SK-N-SH (cell line): ENCODE data around the gene RAB34. TPM values are rescaled to one million over a fixed set of nuclear protein-coding genes. Genes with fewer than 3 reads are reported as not detected.

Source experiments
- CTCF ChIA-PET: fragments of 300-600, 350-600 bp; formaldehyde crosslinking; extraction: SDS; loops from one replicate; lab custom pipeline; 2021; lab: Yijun Ruan, JAX
- POLR2A ChIA-PET: fragments of 350-600 bp; sonication (Branson Sonifier 250); formaldehyde crosslinking; extraction: SDS; loops from one replicate; lab custom pipeline; 2020; ENCODE audit warnings: antibody characterized with exemption, inconsistent platforms; lab: Yijun Ruan, JAX
- DNase-seq: peaks from one replicate; pipeline ENCODE4 v3.0.0; 2012
- H2AFZ ChIP-seq: fragments of 200-600 bp; sonication (generic); 2 replicates; pipeline ENCODE4 v1.8.1; 2016; ENCODE audit warnings: antibody characterized with exemption, mild to moderate bottlenecking, low read depth
- H3F3A ChIP-seq: fragments of 200-600 bp; sonication (generic); replicated peaks from 2 replicates; pipeline ENCODE3; 2016; ENCODE audit warnings: antibody characterized with exemption, mild to moderate bottlenecking; ENCODE audit not compliant: insufficient read depth
- H3K27ac ChIP-seq, 2 experiments: fragments of 200-500 bp in 1 of 2; fragments of 200-600 bp in 1 of 2; sonication (Bioruptor generic) in 1 of 2; sonication (generic), shearing (Covaris generic) in 1 of 2; 2 replicates each; pipeline versions ENCODE4 v1.5.1 to v1.6.1; 2014 to 2016; ENCODE audit warnings: low read depth in 2 of 2, inconsistent platforms in 1 of 2, low read length in 1 of 2, mild to moderate bottlenecking in 1 of 2, mixed read lengths in 1 of 2
- H3K27me3 ChIP-seq: fragments of 200-600 bp; sonication (generic), shearing (Covaris generic); 2 replicates; pipeline ENCODE4 v1.6.1; 2016; ENCODE audit warnings: mixed run types; ENCODE audit not compliant: insufficient read depth
- H3K36me3 ChIP-seq, 2 experiments: fragments of 200-500 bp in 1 of 2; fragments of 200-600 bp in 1 of 2; sonication (Bioruptor generic) in 1 of 2; sonication (generic) in 1 of 2; replicated peaks in 1 of 2; 2 replicates each; pipeline versions ENCODE3 to v1.5.1; 2014 to 2016; ENCODE audit warnings: low read length in 1 of 2, mild to moderate bottlenecking in 1 of 2; ENCODE audit not compliant: insufficient read depth in 2 of 2, control insufficient read depth in 1 of 2
- H3K4me1 ChIP-seq, 2 experiments: fragments of 200-500 bp in 1 of 2; fragments of 200-600 bp in 1 of 2; sonication (Bioruptor generic) in 1 of 2; sonication (generic), shearing (Covaris generic) in 1 of 2; 2 replicates each; pipeline versions ENCODE4 v1.5.1 to v1.6.1; 2014 to 2016; ENCODE audit warnings: low read depth in 1 of 2, low read length in 1 of 2, mixed run types in 1 of 2; ENCODE audit not compliant: insufficient read depth in 2 of 2, control insufficient read depth in 1 of 2
- H3K4me2 ChIP-seq: fragments of 200-600 bp; sonication (generic), shearing (Covaris generic); 2 replicates; pipeline ENCODE4 v1.6.1; 2017; ENCODE audit warnings: mixed run types
- H3K4me3 ChIP-seq, 2 experiments: fragments of 200-500 bp in 1 of 2; fragments of 200-600 bp in 1 of 2; sonication (Bioruptor generic) in 1 of 2; sonication (generic), shearing (Covaris generic) in 1 of 2; 2 replicates each; pipeline versions ENCODE4 v1.5.1 to v1.8.1; 2014 to 2016; ENCODE audit warnings: low read depth in 2 of 2, inconsistent platforms in 1 of 2, low read length in 1 of 2, mild to moderate bottlenecking in 1 of 2, mixed read lengths in 1 of 2, moderate library complexity in 1 of 2
- H3K79me2 ChIP-seq: fragments of 200-600 bp; sonication (generic); 2 replicates; pipeline ENCODE4 v1.8.1; 2017; ENCODE audit warnings: mild to moderate bottlenecking; ENCODE audit not compliant: insufficient read depth
- H3K9ac ChIP-seq: fragments of 200-600 bp; sonication (generic); 2 replicates; pipeline ENCODE4 v1.6.1; 2017; ENCODE audit warnings: mixed run types
- H3K9me2 ChIP-seq: fragments of 200-600 bp; sonication (generic); 2 replicates; pipeline ENCODE4 v1.6.1; 2017; ENCODE audit warnings: mixed run types
- H3K9me3 ChIP-seq: fragments of 200-600 bp; sonication (generic); 2 replicates; pipeline ENCODE4 v1.6.1; 2017; ENCODE audit warnings: mixed run types, mild to moderate bottlenecking, moderate library complexity
- H4K20me1 ChIP-seq: fragments of 200-600 bp; sonication (generic); 2 replicates; pipeline ENCODE4 v1.6.1; 2017; ENCODE audit warnings: mild to moderate bottlenecking, mixed run types; ENCODE audit not compliant: insufficient read depth
- CHD2 ChIP-seq: fragments of 150-350 bp; IDR thresholded peaks from 2 replicates; pipeline ENCODE4 v1.6.1; 2018; ENCODE audit warnings: low read length; ENCODE audit not compliant: partially characterized antibody
- EP300 ChIP-seq, 2 experiments: IDR thresholded peaks; 2 replicates each; pipeline versions ENCODE4 v1.4.0 to v1.6.1; 2012; ENCODE audit warnings: borderline replicate concordance in 1 of 2, low read depth in 1 of 2, low read length in 1 of 2
- FOXJ3 ChIP-seq: sonication (generic); formaldehyde crosslinking; IDR thresholded peaks from 2 replicates; pipeline ENCODE4 v1.5.1; 2020; ENCODE audit warnings: mild to moderate bottlenecking, missing genetic modification reagents
- GABPA ChIP-seq: IDR thresholded peaks from 2 replicates; pipeline ENCODE4 v1.4.0; 2012; ENCODE audit warnings: low read depth, mild to moderate bottlenecking
- GATA2 ChIP-seq: sonication (generic); formaldehyde crosslinking; IDR thresholded peaks from 2 replicates; pipeline ENCODE4 v1.5.0; 2020; ENCODE audit warnings: mild to moderate bottlenecking, missing genetic modification reagents
- MAX ChIP-seq: IDR thresholded peaks from 2 replicates; pipeline ENCODE4 v1.4.0; 2012; ENCODE audit warnings: low read depth
- MEF2A ChIP-seq: IDR thresholded peaks from 2 replicates; pipeline ENCODE4 v1.4.0; 2012; ENCODE audit warnings: low read depth, borderline replicate concordance
- MXI1 ChIP-seq: IDR thresholded peaks from 2 replicates; pipeline ENCODE4 v1.6.1; 2012; ENCODE audit warnings: mild to moderate bottlenecking, low read depth, low read length, improper control_type of control experiment
- NFIC ChIP-seq: IDR thresholded peaks from 2 replicates; pipeline ENCODE4 v1.4.0; 2012; ENCODE audit warnings: borderline replicate concordance
- NRF1 ChIP-seq: IDR thresholded peaks from 2 replicates; pipeline ENCODE4 v1.6.1; 2012; ENCODE audit warnings: low read depth, mild to moderate bottlenecking, low read length
- POLR2AphosphoS5 ChIP-seq: IDR thresholded peaks from 2 replicates; pipeline ENCODE4 v1.6.1; 2012; ENCODE audit warnings: low read depth, low read length
- RAD21 ChIP-seq: IDR thresholded peaks from 2 replicates; pipeline ENCODE4 v1.6.1; 2012; ENCODE audit warnings: mild to moderate bottlenecking, low read length
- RCOR1 ChIP-seq: fragments of 150-350 bp; IDR thresholded peaks from 2 replicates; pipeline ENCODE4 v1.6.1; 2017; ENCODE audit warnings: antibody characterized with exemption, low read length
- RFX5 ChIP-seq: IDR thresholded peaks from 2 replicates; pipeline ENCODE4 v1.6.1; 2012; ENCODE audit warnings: mild to moderate bottlenecking, improper control_type of control experiment, low read length
- SMC3 ChIP-seq: IDR thresholded peaks from 2 replicates; pipeline ENCODE4 v1.6.1; 2012; ENCODE audit warnings: low read depth, low read length, improper control_type of control experiment
- TAF1 ChIP-seq: IDR thresholded peaks from 2 replicates; pipeline ENCODE4 v1.6.1; 2012; ENCODE audit warnings: low read depth, mild to moderate bottlenecking, low read length, moderate library complexity, borderline replicate concordance
- TCF12 ChIP-seq: IDR thresholded peaks from 2 replicates; pipeline ENCODE4 v1.4.0; 2012
- TEAD4 ChIP-seq: IDR thresholded peaks from 2 replicates; pipeline ENCODE4 v1.4.0; 2012; ENCODE audit warnings: mild to moderate bottlenecking, borderline replicate concordance; ENCODE audit not compliant: insufficient read depth
- USF2 ChIP-seq: fragments of 150-350 bp; IDR thresholded peaks from 2 replicates; pipeline ENCODE4 v1.6.1; 2017; ENCODE audit warnings: antibody characterized with exemption, low read length, low read depth, borderline replicate concordance
- YY1 ChIP-seq: IDR thresholded peaks from 2 replicates; pipeline ENCODE4 v1.4.0; 2012; ENCODE audit warnings: low read depth, mild to moderate bottlenecking
- WGBS: methylation state at CpG from one replicate; pipeline ENCODE4 v1.1.6; 2017; ENCODE audit warnings: low lambda C conversion rate; 5-methylcytosine and 5-hydroxymethylcytosine counted together
- polyA plus RNA-seq, 3 experiments: library from polyadenylated mRNA; depleted of rRNA; stranded (reverse); fragments of >200 nt; gene quantifications; 2 replicates each; pipeline ENCODE4 v1.2.3, GENCODE V29; 2012
- TF ChIP-seq, protein P1 (sequence below): IDR thresholded peaks from 2 replicates; pipeline ENCODE4; 2012
- TF ChIP-seq, protein P2 (sequence below): fragments of 200-600 bp; sonication (generic); IDR thresholded peaks from 2 replicates; pipeline ENCODE4 v1.6.1; 2017; ENCODE audit warnings: antibody characterized with exemption, mild to moderate bottlenecking, moderate library complexity
- TF ChIP-seq, protein P3 (sequence below): IDR thresholded peaks from 2 replicates; pipeline ENCODE4 v1.4.0; 2012; ENCODE audit warnings: low read depth, borderline replicate concordance

The RAB34 gene
- polyA plus RNA-seq, 1 of the 3 experiments (the other 2 are of a cell fraction), result 0.18 TPM

DNA sequence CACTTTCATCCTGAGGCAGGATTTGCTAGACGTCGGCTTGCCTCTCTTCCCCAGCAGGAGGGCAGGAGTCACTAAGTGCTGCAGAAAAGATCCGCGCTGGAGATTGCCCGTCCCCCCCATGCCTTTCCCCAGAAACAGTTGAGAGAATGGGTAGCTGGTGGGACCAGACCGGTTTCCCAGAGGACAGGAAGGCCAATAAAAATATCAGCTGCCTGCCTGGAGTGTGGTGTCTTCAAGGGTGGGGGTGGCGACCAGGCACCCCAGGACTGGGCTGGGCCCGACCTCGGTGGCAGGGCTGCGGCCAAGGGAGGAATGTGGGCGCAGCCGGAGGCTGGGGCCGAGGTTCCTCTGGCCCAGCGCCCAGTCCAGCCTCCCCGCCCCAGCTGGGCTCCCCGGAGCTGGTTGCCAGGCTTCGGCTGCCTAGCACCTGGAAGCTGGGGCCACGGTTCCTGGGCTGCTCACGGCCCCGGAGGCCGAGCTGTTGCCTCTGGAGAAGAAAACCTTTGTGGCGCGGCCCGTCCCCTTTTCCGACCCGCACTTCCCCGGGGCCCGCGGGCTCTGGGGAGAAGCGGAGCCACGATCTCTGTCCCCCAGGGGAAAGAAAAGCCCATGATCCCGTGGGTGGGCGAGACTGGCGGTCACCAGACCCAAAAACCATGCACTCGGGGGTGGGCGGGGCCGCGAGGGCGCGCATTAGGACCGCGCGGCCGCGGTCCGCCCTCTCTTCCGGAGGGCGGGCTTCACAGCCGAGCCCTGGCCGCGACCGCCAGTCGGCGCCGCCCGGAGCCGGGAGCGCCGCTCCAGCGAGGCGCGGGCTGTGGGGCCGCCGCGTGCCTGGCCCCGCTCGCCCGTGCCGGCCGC lies 25.8 kb upstream of the RAB34 start, which contains the start of gene TRAF4:
TRAF4 (plus strand) TSS at position 769 of the 861 bp plus-strand sequence. CDS start 102 bp downstream, outside the sequence.
- H4K20me1 ChIP-seq, result peaks cover 38% of the 10 kb centered on the region
- H3K9ac ChIP-seq, result peak within 1 kb of the TSS; percentile 91
- peaks cover 27% of the 10 kb centered on the region for H3F3A ChIP-seq
- H3K79me2 ChIP-seq, result peaks cover 47% of the 10 kb centered on the region
- 1% methylated on average over 40 of the region's 70 CpGs for WGBS
- CTCF ChIA-PET, result interaction anchor here (0.7 to 20.4 kb wide), 5 partner anchors 11 to 374 kb away, joined by 3 to 612 read pairs (median 4); partner anchors contain the start of genes NEK8, RPL23A and TLCD1
- peak within 1 kb of the TSS; percentile 81 for H2AFZ ChIP-seq
- H3K4me1 ChIP-seq, result peaks cover 23 to 46% of the 10 kb centered on the region in 2 experiments; a peak in 3 of 4 replicates
- POLR2A ChIA-PET, result interaction anchor here (0.6 to 6.6 kb wide), 8 partner anchors 8 to 69 kb away, joined by 3 to 90 read pairs (median 4); partner anchors contain the start of genes NEK8, RPL23A and TLCD1
- no peaks in the 10 kb centered on the region for H3K9me2 ChIP-seq
- peak; percentile 92 for DNase-seq
- peak within 1 kb of the TSS; percentile 97 to 98 for H3K27ac ChIP-seq
- TF ChIP-seq POLR2AphosphoS5 (peak; percentile 89), GATA2 (peak; percentile 89), YY1 (peak; percentile 22; the same call in 1 of the 2 replicates), MEF2A (no peak), NFIC (peak; percentile 82), FOXJ3 (CRISPR knock-in tag) (peak; percentile 45; the same call in 1 of the 2 replicates), CHD2 (peak; percentile 59), RCOR1 (no peak), RAD21 (0 out of 2 replicates have a peak, but pooled peaks have one; percentile 10), NRF1 (no peak), TAF1 (peak; percentile 82), SMC3 (0 out of 2 replicates have a peak, but pooled peaks have one; percentile 19), EP300 (IDR thresholded peaks at IDR 0.05; ENCODE audit: borderline replicate concordance in 1 of 2, low read depth in 1 of 2, low read length in 1 of 2) (0 out of 4 replicates have a peak, but pooled peaks of 1 of the 2 experiments have one; percentile 2), TEAD4 (peak; percentile 56; the same call in 1 of the 2 replicates), GABPA (0 out of 2 replicates have a peak, but pooled peaks have one; percentile 6), MXI1 (peak; percentile 35; the same call in 1 of the 2 replicates), USF2 (no peak), RFX5 (0 out of 2 replicates have a peak, but pooled peaks have one; percentile 45), TCF12 (peak; percentile 40), MAX (peak; percentile 77)
- TF ChIP-seq, protein P1, sequence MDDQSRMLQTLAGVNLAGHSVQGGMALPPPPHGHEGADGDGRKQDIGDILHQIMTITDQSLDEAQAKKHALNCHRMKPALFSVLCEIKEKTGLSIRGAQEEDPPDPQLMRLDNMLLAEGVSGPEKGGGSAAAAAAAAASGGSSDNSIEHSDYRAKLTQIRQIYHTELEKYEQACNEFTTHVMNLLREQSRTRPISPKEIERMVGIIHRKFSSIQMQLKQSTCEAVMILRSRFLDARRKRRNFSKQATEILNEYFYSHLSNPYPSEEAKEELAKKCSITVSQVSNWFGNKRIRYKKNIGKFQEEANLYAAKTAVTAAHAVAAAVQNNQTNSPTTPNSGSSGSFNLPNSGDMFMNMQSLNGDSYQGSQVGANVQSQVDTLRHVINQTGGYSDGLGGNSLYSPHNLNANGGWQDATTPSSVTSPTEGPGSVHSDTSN, result peak; percentile 23
- TF ChIP-seq, protein P2, sequence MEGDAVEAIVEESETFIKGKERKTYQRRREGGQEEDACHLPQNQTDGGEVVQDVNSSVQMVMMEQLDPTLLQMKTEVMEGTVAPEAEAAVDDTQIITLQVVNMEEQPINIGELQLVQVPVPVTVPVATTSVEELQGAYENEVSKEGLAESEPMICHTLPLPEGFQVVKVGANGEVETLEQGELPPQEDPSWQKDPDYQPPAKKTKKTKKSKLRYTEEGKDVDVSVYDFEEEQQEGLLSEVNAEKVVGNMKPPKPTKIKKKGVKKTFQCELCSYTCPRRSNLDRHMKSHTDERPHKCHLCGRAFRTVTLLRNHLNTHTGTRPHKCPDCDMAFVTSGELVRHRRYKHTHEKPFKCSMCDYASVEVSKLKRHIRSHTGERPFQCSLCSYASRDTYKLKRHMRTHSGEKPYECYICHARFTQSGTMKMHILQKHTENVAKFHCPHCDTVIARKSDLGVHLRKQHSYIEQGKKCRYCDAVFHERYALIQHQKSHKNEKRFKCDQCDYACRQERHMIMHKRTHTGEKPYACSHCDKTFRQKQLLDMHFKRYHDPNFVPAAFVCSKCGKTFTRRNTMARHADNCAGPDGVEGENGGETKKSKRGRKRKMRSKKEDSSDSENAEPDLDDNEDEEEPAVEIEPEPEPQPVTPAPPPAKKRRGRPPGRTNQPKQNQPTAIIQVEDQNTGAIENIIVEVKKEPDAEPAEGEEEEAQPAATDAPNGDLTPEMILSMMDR, result no peak
- TF ChIP-seq, protein P3, sequence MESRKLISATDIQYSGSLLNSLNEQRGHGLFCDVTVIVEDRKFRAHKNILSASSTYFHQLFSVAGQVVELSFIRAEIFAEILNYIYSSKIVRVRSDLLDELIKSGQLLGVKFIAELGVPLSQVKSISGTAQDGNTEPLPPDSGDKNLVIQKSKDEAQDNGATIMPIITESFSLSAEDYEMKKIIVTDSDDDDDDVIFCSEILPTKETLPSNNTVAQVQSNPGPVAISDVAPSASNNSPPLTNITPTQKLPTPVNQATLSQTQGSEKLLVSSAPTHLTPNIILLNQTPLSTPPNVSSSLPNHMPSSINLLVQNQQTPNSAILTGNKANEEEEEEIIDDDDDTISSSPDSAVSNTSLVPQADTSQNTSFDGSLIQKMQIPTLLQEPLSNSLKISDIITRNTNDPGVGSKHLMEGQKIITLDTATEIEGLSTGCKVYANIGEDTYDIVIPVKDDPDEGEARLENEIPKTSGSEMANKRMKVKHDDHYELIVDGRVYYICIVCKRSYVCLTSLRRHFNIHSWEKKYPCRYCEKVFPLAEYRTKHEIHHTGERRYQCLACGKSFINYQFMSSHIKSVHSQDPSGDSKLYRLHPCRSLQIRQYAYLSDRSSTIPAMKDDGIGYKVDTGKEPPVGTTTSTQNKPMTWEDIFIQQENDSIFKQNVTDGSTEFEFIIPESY, result no peak
- peak within 1 kb of the TSS; percentile 99 for H3K4me2 ChIP-seq
- peak within 1 kb of the TSS; percentile 83 to 95 for H3K4me3 ChIP-seq
- no peaks in the 10 kb centered on the region for H3K27me3 ChIP-seq
- no peaks in the 10 kb centered on the region for H3K9me3 ChIP-seq
- peaks cover 9 to 19% of the 10 kb centered on the region in 2 experiments for H3K36me3 ChIP-seq
